GM23338 (cell line): ENCODE data around the gene TMEM140. TPM values are rescaled to one million over a fixed set of nuclear protein-coding genes. Genes with fewer than 3 reads are reported as not detected.

ENCODE experiments used
- ATAC-seq: fragments of 200-7000 bp; cut with Tn5 transposase; 3 replicates; pipeline ENCODE4 v1.9.1; 2020
- DNase-seq: peaks from one replicate; pipeline ENCODE4 v3.0.0-alpha.2; 2015; ENCODE audit warnings: low spot score
- H2AFZ ChIP-seq: fragments of 200-600 bp; sonication (generic); 2 replicates; pipeline ENCODE4 v1.8.0; 2016; ENCODE audit warnings: antibody characterized with exemption, mild to moderate bottlenecking, moderate library complexity
- H3F3A ChIP-seq: fragments of 200-600 bp; sonication (generic); replicated peaks from 2 replicates; pipeline ENCODE4 v1.8.0; 2017; ENCODE audit warnings: antibody characterized with exemption, mixed run types, low read depth
- H3K27ac ChIP-seq: fragments of 200-600 bp; sonication (generic); 2 replicates; pipeline ENCODE4 v1.6.1; 2016; ENCODE audit warnings: low read depth
- H3K27me3 ChIP-seq: fragments of 200-600 bp; sonication (generic); 2 replicates; pipeline ENCODE4 v1.8.0; 2016; ENCODE audit warnings: mild to moderate bottlenecking, mixed run types, moderate library complexity; ENCODE audit not compliant: insufficient read depth
- H3K36me3 ChIP-seq: fragments of 200-600 bp; sonication (generic); 2 replicates; pipeline ENCODE4 v1.8.0; 2016; ENCODE audit warnings: mild to moderate bottlenecking; ENCODE audit not compliant: insufficient read depth
- H3K4me1 ChIP-seq: fragments of 200-600 bp; sonication (generic); 2 replicates; pipeline ENCODE4 v1.8.0; 2016; ENCODE audit warnings: mild to moderate bottlenecking, moderate library complexity; ENCODE audit not compliant: insufficient read depth
- H3K4me2 ChIP-seq: fragments of 200-600 bp; sonication (generic); 2 replicates; pipeline ENCODE4 v1.7.1; 2017; ENCODE audit warnings: mixed run types
- H3K4me3 ChIP-seq: fragments of 200-600 bp; sonication (generic); 2 replicates; pipeline ENCODE4 v1.6.1; 2016; ENCODE audit warnings: mixed run types
- H3K79me2 ChIP-seq: fragments of 200-600 bp; sonication (generic); replicated peaks from 2 replicates; pipeline ENCODE4 v1.8.0; 2017; ENCODE audit warnings: mild to moderate bottlenecking; ENCODE audit not compliant: insufficient read depth
- H3K9me2 ChIP-seq: fragments of 200-600 bp; sonication (generic); 2 replicates; pipeline ENCODE4 v1.8.0; 2017; ENCODE audit not compliant: insufficient read depth
- H4K20me1 ChIP-seq: fragments of 200-600 bp; sonication (generic); replicated peaks from 2 replicates; pipeline ENCODE4 v1.8.0; 2017; ENCODE audit warnings: mild to moderate bottlenecking; ENCODE audit not compliant: insufficient read depth
- H3K27ac Mint-ChIP-seq: 2 replicates; pipeline ENCODE4 v1.8.0; 2020; ENCODE audit warnings: inconsistent platforms, mild to moderate bottlenecking, moderate library complexity, mixed read lengths
- H3K27me3 Mint-ChIP-seq: 3 replicates; pipeline ENCODE4 v1.8.0; 2022; ENCODE audit warnings: low read depth, mild to moderate bottlenecking, moderate library complexity, mixed read lengths, inconsistent platforms; ENCODE audit not compliant: insufficient read depth, poor library complexity
- H3K36me3 Mint-ChIP-seq: 3 replicates; pipeline ENCODE4 v1.8.0; 2021; ENCODE audit warnings: low read depth, mild to moderate bottlenecking, inconsistent platforms, moderate library complexity, mixed read lengths
- H3K4me1 Mint-ChIP-seq: 3 replicates; pipeline ENCODE4 v1.8.0; 2020; ENCODE audit warnings: mild to moderate bottlenecking, inconsistent platforms, mixed read lengths
- H3K4me3 Mint-ChIP-seq: 3 replicates; pipeline ENCODE4 v1.8.0; 2021; ENCODE audit warnings: moderate library complexity, mild to moderate bottlenecking, inconsistent platforms, mixed read lengths
- H3K9me3 Mint-ChIP-seq: 3 replicates; pipeline ENCODE4 v1.8.0; 2020; ENCODE audit warnings: moderate library complexity, mild to moderate bottlenecking, inconsistent platforms, mixed read lengths
- JUNB ChIP-seq: IDR thresholded peaks from one replicate; pipeline ENCODE4 v1.6.1; 2016; ENCODE audit warnings: antibody characterized with exemption; ENCODE audit not compliant: unreplicated experiment
- NANOG ChIP-seq: IDR thresholded peaks from 2 replicates; pipeline ENCODE4 v1.6.1; 2016; ENCODE audit warnings: antibody characterized with exemption, borderline replicate concordance
- POLR2AphosphoS5 ChIP-seq: IDR thresholded peaks from 2 replicates; pipeline ENCODE4 v1.6.1; 2016; ENCODE audit warnings: antibody characterized with exemption, low read depth
- ZNF114 ChIP-seq: fragments of 250-450 bp; sonication (Bioruptor Pico); IDR thresholded peaks from 2 replicates; pipeline ENCODE4 v1.5.0; 2020; ENCODE audit warnings: mild to moderate bottlenecking, moderate library complexity
- microRNA-seq: library from miRNA; unstranded; fragments of <30 nt; microRNA quantifications from one replicate; pipeline ENCODE4, GENCODE V29; 2017
- polyA plus RNA-seq: library from polyadenylated mRNA; unstranded; fragments of >200 nt; fragmentation: Nextera tagmentation; extraction: Ambion mirVana; gene quantifications from 2 replicates; pipeline ENCODE4 v1.2.1, GENCODE V29; 2016
- small RNA-seq: library from RNA; depleted of rRNA; stranded (forward); fragments of <200 nt; gene quantifications from one replicate; pipeline ENCODE3, GENCODE V24; 2014; ENCODE audit warnings: low replicate concordance
- total RNA-seq: library from RNA; depleted of rRNA; stranded (reverse); fragments of >200 nt; shearing (Covaris generic); gene quantifications from 2 replicates; pipeline ENCODE4 v1.2.3, GENCODE V29; 2014; rRNA removed
- TF ChIP-seq, protein P1 (sequence below): IDR thresholded peaks from 2 replicates; pipeline ENCODE4 v1.6.1; 2016; ENCODE audit warnings: antibody characterized with exemption
- TF ChIP-seq, protein P2 (sequence below): fragments of 250-450 bp; sonication (Bioruptor Pico); IDR thresholded peaks from 2 replicates; pipeline ENCODE4 v1.5.0; 2020; ENCODE audit warnings: mild to moderate bottlenecking, moderate library complexity

The TMEM140 gene
- total and polyA plus RNA-seq, 2 experiments from 2014 or later: 2.7 TPM; not detected in 1

DNA sequence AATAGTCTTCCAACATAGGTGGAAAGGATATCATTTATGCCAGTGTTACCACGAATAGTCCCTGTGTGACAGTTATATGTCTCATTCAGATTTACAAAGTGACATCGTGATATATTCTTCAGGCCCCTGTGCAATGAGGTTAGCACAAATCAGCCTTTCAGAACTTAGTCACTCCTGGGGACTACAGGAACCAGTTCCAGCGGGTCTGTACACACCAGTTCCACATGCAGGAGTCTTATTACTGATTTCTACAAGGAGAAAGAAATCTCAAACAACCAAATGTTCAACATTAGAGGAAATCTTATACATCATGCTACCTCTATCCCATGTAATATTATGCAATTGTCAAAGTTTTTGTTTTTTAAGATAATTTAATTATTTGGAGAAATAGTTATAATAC, 67.8 kb downstream of the TMEM140 start:
- Histone ChIP-seq H2AFZ (no peak overlapping the region), H3K9me2 (0 out of 2 replicates have a peak, but pooled peaks cover 5% of the 10 kb centered on the region), H3K27ac (no peak overlapping the region), H3K4me1 (peaks cover 6% of the 10 kb centered on the region), H4K20me1 (no peaks in the 10 kb centered on the region), H3K79me2 (no peaks in the 10 kb centered on the region), H3K36me3 (no peaks in the 10 kb centered on the region), H3K4me2 (no peak overlapping the region), H3K27me3 (peaks cover 3% of the 10 kb centered on the region), H3K4me3 (no peak overlapping the region), H3F3A (no peaks in the 10 kb centered on the region)
- Mint-ChIP-seq H3K4me1 (no peaks in the 10 kb centered on the region; the same call in 2 of the 3 replicates), H3K27ac (no peak overlapping the region), H3K9me3 (peaks cover 8% of the 10 kb centered on the region), H3K36me3 (peaks cover 3% of the 10 kb centered on the region; the same call in 1 of the 3 replicates), H3K27me3 (peaks cover 6% of the 10 kb centered on the region), H3K4me3 (no peak overlapping the region)
- ATAC-seq (no peak), DNase-seq (no peak)
- no peak for TF ChIP-seq NANOG
- TF ChIP-seq, protein P1, sequence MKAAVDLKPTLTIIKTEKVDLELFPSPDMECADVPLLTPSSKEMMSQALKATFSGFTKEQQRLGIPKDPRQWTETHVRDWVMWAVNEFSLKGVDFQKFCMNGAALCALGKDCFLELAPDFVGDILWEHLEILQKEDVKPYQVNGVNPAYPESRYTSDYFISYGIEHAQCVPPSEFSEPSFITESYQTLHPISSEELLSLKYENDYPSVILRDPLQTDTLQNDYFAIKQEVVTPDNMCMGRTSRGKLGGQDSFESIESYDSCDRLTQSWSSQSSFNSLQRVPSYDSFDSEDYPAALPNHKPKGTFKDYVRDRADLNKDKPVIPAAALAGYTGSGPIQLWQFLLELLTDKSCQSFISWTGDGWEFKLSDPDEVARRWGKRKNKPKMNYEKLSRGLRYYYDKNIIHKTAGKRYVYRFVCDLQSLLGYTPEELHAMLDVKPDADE: no peak
- no peak for TF ChIP-seq POLR2AphosphoS5
- TF ChIP-seq, protein P2, sequence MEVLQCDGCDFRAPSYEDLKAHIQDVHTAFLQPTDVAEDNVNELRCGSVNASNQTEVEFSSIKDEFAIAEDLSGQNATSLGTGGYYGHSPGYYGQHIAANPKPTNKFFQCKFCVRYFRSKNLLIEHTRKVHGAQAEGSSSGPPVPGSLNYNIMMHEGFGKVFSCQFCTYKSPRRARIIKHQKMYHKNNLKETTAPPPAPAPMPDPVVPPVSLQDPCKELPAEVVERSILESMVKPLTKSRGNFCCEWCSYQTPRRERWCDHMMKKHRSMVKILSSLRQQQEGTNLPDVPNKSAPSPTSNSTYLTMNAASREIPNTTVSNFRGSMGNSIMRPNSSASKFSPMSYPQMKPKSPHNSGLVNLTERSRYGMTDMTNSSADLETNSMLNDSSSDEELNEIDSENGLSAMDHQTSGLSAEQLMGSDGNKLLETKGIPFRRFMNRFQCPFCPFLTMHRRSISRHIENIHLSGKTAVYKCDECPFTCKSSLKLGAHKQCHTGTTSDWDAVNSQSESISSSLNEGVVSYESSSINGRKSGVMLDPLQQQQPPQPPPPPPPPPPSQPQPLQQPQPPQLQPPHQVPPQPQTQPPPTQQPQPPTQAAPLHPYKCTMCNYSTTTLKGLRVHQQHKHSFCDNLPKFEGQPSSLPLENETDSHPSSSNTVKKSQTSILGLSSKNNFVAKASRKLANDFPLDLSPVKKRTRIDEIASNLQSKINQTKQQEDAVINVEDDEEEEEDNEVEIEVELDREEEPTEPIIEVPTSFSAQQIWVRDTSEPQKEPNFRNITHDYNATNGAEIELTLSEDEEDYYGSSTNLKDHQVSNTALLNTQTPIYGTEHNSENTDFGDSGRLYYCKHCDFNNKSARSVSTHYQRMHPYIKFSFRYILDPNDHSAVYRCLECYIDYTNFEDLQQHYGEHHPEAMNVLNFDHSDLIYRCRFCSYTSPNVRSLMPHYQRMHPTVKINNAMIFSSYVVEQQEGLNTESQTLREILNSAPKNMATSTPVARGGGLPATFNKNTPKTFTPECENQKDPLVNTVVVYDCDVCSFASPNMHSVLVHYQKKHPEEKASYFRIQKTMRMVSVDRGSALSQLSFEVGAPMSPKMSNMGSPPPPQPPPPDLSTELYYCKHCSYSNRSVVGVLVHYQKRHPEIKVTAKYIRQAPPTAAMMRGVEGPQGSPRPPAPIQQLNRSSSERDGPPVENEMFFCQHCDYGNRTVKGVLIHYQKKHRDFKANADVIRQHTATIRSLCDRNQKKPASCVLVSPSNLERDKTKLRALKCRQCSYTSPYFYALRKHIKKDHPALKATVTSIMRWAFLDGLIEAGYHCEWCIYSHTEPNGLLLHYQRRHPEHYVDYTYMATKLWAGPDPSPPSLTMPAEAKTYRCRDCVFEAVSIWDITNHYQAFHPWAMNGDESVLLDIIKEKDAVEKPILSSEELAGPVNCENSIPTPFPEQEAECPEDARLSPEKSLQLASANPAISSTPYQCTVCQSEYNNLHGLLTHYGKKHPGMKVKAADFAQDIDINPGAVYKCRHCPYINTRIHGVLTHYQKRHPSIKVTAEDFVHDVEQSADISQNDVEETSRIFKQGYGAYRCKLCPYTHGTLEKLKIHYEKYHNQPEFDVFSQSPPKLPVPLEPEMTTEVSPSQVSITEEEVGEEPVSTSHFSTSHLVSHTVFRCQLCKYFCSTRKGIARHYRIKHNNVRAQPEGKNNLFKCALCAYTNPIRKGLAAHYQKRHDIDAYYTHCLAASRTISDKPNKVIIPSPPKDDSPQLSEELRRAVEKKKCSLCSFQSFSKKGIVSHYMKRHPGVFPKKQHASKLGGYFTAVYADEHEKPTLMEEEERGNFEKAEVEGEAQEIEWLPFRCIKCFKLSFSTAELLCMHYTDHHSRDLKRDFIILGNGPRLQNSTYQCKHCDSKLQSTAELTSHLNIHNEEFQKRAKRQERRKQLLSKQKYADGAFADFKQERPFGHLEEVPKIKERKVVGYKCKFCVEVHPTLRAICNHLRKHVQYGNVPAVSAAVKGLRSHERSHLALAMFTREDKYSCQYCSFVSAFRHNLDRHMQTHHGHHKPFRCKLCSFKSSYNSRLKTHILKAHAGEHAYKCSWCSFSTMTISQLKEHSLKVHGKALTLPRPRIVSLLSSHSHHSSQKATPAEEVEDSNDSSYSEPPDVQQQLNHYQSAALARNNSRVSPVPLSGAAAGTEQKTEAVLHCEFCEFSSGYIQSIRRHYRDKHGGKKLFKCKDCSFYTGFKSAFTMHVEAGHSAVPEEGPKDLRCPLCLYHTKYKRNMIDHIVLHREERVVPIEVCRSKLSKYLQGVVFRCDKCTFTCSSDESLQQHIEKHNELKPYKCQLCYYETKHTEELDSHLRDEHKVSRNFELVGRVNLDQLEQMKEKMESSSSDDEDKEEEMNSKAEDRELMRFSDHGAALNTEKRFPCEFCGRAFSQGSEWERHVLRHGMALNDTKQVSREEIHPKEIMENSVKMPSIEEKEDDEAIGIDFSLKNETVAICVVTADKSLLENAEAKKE: no peak
- no peak for TF ChIP-seq JUNB
- no peak for TF ChIP-seq ZNF114

Small RNA genes lying within 50 kb of the gene (microRNA-seq; reads per million reads assigned to microRNA genes)
- gene MIR6509: not detected

Small RNA genes lying within 50 kb of the gene (small RNA-seq; reads per million reads assigned to genes)
- gene MIR6509: not detected

Other genes starting within 250 kb of the TMEM140 start
- 3.2 and 4.5 TPM in 2 replicates for gene AGBL3, start 161.6 kb upstream of the TMEM140 start, total RNA-seq
- gene AGBL3, start 161.6 kb upstream of the TMEM140 start, polyA plus RNA-seq: 5.6 and 5.9 TPM in 2 replicates
- 57.2 and 70.6 TPM in 2 replicates for gene CYREN, start 22.6 kb downstream of the TMEM140 start, total RNA-seq
- 21.6 and 22.7 TPM in 2 replicates for gene CYREN, start 22.6 kb downstream of the TMEM140 start, polyA plus RNA-seq
- gene WDR91, start 63.5 kb downstream of the TMEM140 start, total RNA-seq: 9.7 and 32.6 TPM in 2 replicates
- 5.4 and 5.8 TPM in 2 replicates for gene WDR91, start 63.5 kb downstream of the TMEM140 start, polyA plus RNA-seq
- not detected in 2 replicates for gene STRA8, start 85.8 kb downstream of the TMEM140 start, total RNA-seq
- gene STRA8, start 85.8 kb downstream of the TMEM140 start, polyA plus RNA-seq: not detected in 2 replicates